PC-3 (cell line): ENCODE data around the gene NSL1. TPM values are rescaled to one million over a fixed set of nuclear protein-coding genes. Genes with fewer than 3 reads are reported as not detected.

Source experiments
- ATAC-seq: fragments of 200-7000 bp; cut with Tn5 transposase; 2 replicates; pipeline ENCODE4 v1.9.1; 2020; ENCODE audit warnings: mild to moderate bottlenecking, moderate library complexity
- BruUV-seq: library from RNA; stranded (reverse); fragments of 400-500 nt; replicated peaks from 2 replicates; lab custom pipeline; 2021; lab: Mats Ljungman, UMichigan
- CTCF ChIA-PET: fragments of 300-600 bp; sonication (Branson Sonifier 250); formaldehyde crosslinking; loops from one replicate; lab custom pipeline; 2022; ENCODE audit warnings: antibody characterized with exemption; lab: Charles Lee
- POLR2A ChIA-PET: fragments of 300-600 bp; sonication (Branson Sonifier 250); formaldehyde crosslinking; loops from one replicate; lab custom pipeline; 2022; ENCODE audit warnings: antibody characterized with exemption; ENCODE audit not compliant: unreplicated experiment; lab: Charles Lee
- DNase-seq: peaks from one replicate; pipeline ENCODE4 v3.0.0-alpha.2; 2015
- H2AFZ ChIP-seq: fragments of 300-600 bp; sonication (generic); 2 replicates; pipeline ENCODE4 v1.6.0; 2016; ENCODE audit warnings: antibody characterized with exemption, low read length
- H3F3A ChIP-seq: fragments of 300-600 bp; sonication (generic); one replicate; pipeline ENCODE4 v1.6.0; 2017; ENCODE audit warnings: antibody characterized with exemption, low read length, control low read depth, mild to moderate bottlenecking; ENCODE audit not compliant: unreplicated experiment
- H3K27ac ChIP-seq: fragments of 300-600 bp; sonication (generic); 2 replicates; pipeline ENCODE4 v1.5.1; 2016; ENCODE audit warnings: mild to moderate bottlenecking, low read length
- H3K27me3 ChIP-seq: fragments of 300-600 bp; sonication (generic); 2 replicates; pipeline ENCODE4 v1.6.1; 2016; ENCODE audit warnings: low read length, mixed read lengths
- H3K36me3 ChIP-seq: fragments of 300-600 bp; sonication (generic); 2 replicates; pipeline ENCODE4 v1.6.1; 2016; ENCODE audit warnings: low read depth, mixed run types, low read length, mixed read lengths
- H3K4me1 ChIP-seq: fragments of 300-600 bp; sonication (generic); 2 replicates; pipeline ENCODE4 v1.5.1; 2016; ENCODE audit warnings: low read length; ENCODE audit not compliant: insufficient read depth
- H3K4me2 ChIP-seq: fragments of 300-600 bp; sonication (generic); 2 replicates; pipeline ENCODE4 v1.6.0; 2016; ENCODE audit warnings: low read length
- H3K4me3 ChIP-seq: fragments of 300-600 bp; sonication (generic); 2 replicates; pipeline ENCODE4 v1.5.1; 2016; ENCODE audit warnings: mild to moderate bottlenecking, low read length, mixed read lengths
- H3K79me2 ChIP-seq: fragments of 300-600 bp; sonication (generic); 2 replicates; pipeline ENCODE4 v1.6.1; 2017; ENCODE audit warnings: low read length, mixed read lengths
- H3K9ac ChIP-seq: fragments of 300-600 bp; sonication (generic); 2 replicates; pipeline ENCODE4 v1.6.0; 2016; ENCODE audit warnings: mild to moderate bottlenecking, low read length
- H3K9me2 ChIP-seq: fragments of 300-600 bp; sonication (generic); replicated peaks from 2 replicates; pipeline ENCODE4 v1.6.1; 2016; ENCODE audit warnings: mixed run types, low read length, mixed read lengths
- H3K9me3 ChIP-seq: fragments of 300-600 bp; sonication (generic); 2 replicates; pipeline ENCODE4 v1.6.1; 2016; ENCODE audit warnings: low read length, mixed read lengths
- H4K20me1 ChIP-seq: fragments of 300-600 bp; sonication (generic); 2 replicates; pipeline ENCODE4 v1.6.1; 2016; ENCODE audit warnings: low read length, mixed read lengths
- CTCF ChIP-seq: fragments of 300-600 bp; sonication (generic); conservative IDR thresholded peaks from 2 replicates; pipeline ENCODE4 v1.5.1; 2017; ENCODE audit warnings: antibody characterized with exemption, low read depth, mild to moderate bottlenecking, low read length
- EZH2 ChIP-seq: fragments of 300-600 bp; sonication (generic); IDR thresholded peaks from one replicate; pipeline ENCODE4 v1.6.1; 2017; ENCODE audit warnings: antibody characterized with exemption, mild to moderate bottlenecking, low read length; ENCODE audit not compliant: unreplicated experiment
- EZH2phosphoT487 ChIP-seq: fragments of 300-600 bp; sonication (generic); IDR thresholded peaks from 2 replicates; pipeline ENCODE4 v1.6.1; 2018; ENCODE audit warnings: mild to moderate bottlenecking, antibody characterized with exemption, low read length, borderline replicate concordance
- intact Hi-C: fragments of 100-400 bp; cut with micrococcal nuclease; formaldehyde crosslinking; loops from 2 replicates; pipeline ENCODE4 v1.9.0; 2023
- total RNA-seq: library from RNA; depleted of rRNA; stranded (reverse); fragments of >200 nt; gene quantifications from 2 replicates; pipeline ENCODE4 v1.2.3, GENCODE V29; 2014

The NSL1 gene
- total RNA-seq, 1 experiment from 2014 or later, result 56.1 TPM

GRCh38 chr1:212686591-212686990 lies 105.0 kb downstream of the NSL1 start:
- intact Hi-C loops, result no loop called here
- H3K36me3 ChIP-seq, result no peaks in the 10 kb centered on the region
- no peak for ATAC-seq
- H2AFZ ChIP-seq, result no peak overlapping the region
- no peak overlapping the region for H3K27ac ChIP-seq
- H3F3A ChIP-seq, result no peaks in the 10 kb centered on the region
- TF ChIP-seq CTCF (no peak), EZH2phosphoT487 (no peak), EZH2 (no peak)
- H3K9me3 ChIP-seq, result no peaks in the 10 kb centered on the region
- no peak overlapping the region for H3K4me3 ChIP-seq
- no peaks in the 10 kb centered on the region for H4K20me1 ChIP-seq
- ChIA-PET CTCF (no interaction called here), POLR2A (no interaction called here)
- BruUV-seq, result no TSS peak
- peaks cover 33% of the 10 kb centered on the region; the same call in 1 of the 2 replicates for H3K27me3 ChIP-seq
- no peaks in the 10 kb centered on the region for H3K9me2 ChIP-seq
- DNase-seq, result no peak
- no peaks in the 10 kb centered on the region for H3K79me2 ChIP-seq
- no peak overlapping the region for H3K4me2 ChIP-seq
- H3K4me1 ChIP-seq, result no peaks in the 10 kb centered on the region
- H3K9ac ChIP-seq, result no peak overlapping the region

- CTCF ChIA-PET, result no interaction called here
- Histone ChIP-seq H2AFZ (no peak overlapping the region), H3K27me3 (peaks cover 33% of the 10 kb centered on the region; the same call in 1 of the 2 replicates), H4K20me1 (no peaks in the 10 kb centered on the region), H3K4me3 (no peak overlapping the region), H3K9me3 (no peaks in the 10 kb centered on the region), H3K9me2 (no peaks in the 10 kb centered on the region), H3K4me1 (no peaks in the 10 kb centered on the region), H3K36me3 (no peaks in the 10 kb centered on the region), H3K27ac (no peak overlapping the region), H3K4me2 (no peak overlapping the region), H3K9ac (no peak overlapping the region), H3F3A (no peaks in the 10 kb centered on the region), H3K79me2 (no peaks in the 10 kb centered on the region)
- ATAC-seq (no peak), DNase-seq (no peak)
- intact Hi-C loops, result no loop called here
- TF ChIP-seq EZH2phosphoT487, result no peak
- no peak for TF ChIP-seq EZH2
- TF ChIP-seq CTCF, result no peak
- no TSS peak for BruUV-seq
- POLR2A ChIA-PET, result no interaction called here
Measured at GRCh38 chr1:212686069-212686468, 105.5 kb downstream of the NSL1 start.

DNA sequence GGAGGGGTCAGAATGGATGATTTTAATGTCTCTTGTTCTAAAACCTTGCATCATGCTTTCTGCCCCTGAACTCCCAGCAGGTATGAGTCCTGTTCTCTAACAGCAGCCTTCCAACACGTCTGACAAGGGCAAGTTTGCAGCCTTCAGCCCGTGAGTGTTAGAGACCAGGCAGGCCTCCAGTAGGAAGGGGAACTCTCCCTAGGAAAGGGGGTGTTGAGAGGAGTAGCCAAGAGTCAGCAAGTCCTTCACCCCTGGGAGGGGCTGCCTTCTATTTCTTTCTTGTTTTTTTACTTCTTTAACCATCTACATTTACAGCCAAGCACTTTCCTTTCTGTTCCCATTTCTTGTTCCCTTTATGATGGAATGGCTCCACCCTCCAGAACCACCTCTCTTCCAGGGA lies 106.1 kb downstream of the NSL1 start:
- ATAC-seq, result no peak
- H3K9me3 ChIP-seq, result no peaks in the 10 kb centered on the region
- H3K4me2 ChIP-seq, result no peak overlapping the region
- peaks cover 31% of the 10 kb centered on the region; the same call in 1 of the 2 replicates for H3K27me3 ChIP-seq
- DNase-seq, result no peak
- H3K79me2 ChIP-seq, result no peaks in the 10 kb centered on the region
- intact Hi-C loops, result no loop called here
- no peak overlapping the region for H2AFZ ChIP-seq
- ChIA-PET POLR2A (no interaction called here), CTCF (no interaction called here)
- H4K20me1 ChIP-seq, result no peaks in the 10 kb centered on the region
- BruUV-seq, result no TSS peak
- H3K9me2 ChIP-seq, result no peaks in the 10 kb centered on the region
- no peaks in the 10 kb centered on the region for H3K36me3 ChIP-seq
- H3K4me1 ChIP-seq, result no peaks in the 10 kb centered on the region
- H3F3A ChIP-seq, result no peaks in the 10 kb centered on the region
- no peak overlapping the region for H3K4me3 ChIP-seq
- no peak overlapping the region for H3K9ac ChIP-seq
- TF ChIP-seq EZH2, result no peak
- H3K27ac ChIP-seq, result no peak overlapping the region
